Mucosa of gallbladder (tissue), 1 donor: Measurements from ENCODE around the gene RNF181. TPM values are rescaled to one million over a fixed set of nuclear protein-coding genes. Genes with fewer than 3 reads are reported as not detected.
"Not testable (repeated sequence)": the region's sequence is repeated elsewhere in the genome, so short reads cannot be mapped to it uniquely, and the experiment has no call there.

ENCODE experiments used
- DNase-seq: peaks from one replicate; pipeline ENCODE4 v3.0.0-alpha.2; 2020; ENCODE audit warnings: low spot score
- total RNA-seq: library from RNA; stranded (reverse); gene quantifications from one replicate; pipeline ENCODE4 v1.2.1, GENCODE V29; 2021
- donor health status: DM: no; HTN: no; CAD: no.

RNF181 gene
- total RNA-seq, 1 donor from 2014 or later = 94.1 TPM

GRCh38 chr2:85614757-85615156, 19.2 kb downstream of the RNF181 start:
- not testable (repeated sequence) for DNase-seq

GRCh38 chr2:85615413-85615728, 19.8 kb downstream of the RNF181 start:
- DNase-seq = no peak

- not testable (repeated sequence) for DNase-seq
Observed at GRCh38 chr2:85617723-85618122, 22.2 kb downstream of the RNF181 start.

- DNase-seq = no peak
Observed at GRCh38 chr2:85619617-85620016, 24.1 kb downstream of the RNF181 start.

- no peak for DNase-seq
Observed at GRCh38 chr2:85621338-85621737, 25.8 kb downstream of the RNF181 start.

- no peak for DNase-seq
Observed at GRCh38 chr2:85623991-85624390, 28.4 kb downstream of the RNF181 start.

GRCh38 chr2:85628658-85629057, 33.1 kb downstream of the RNF181 start:
- DNase-seq = no peak

GRCh38 chr2:85631316-85631715, 35.8 kb downstream of the RNF181 start:
- no peak for DNase-seq

- DNase-seq = no peak
Observed at GRCh38 chr2:85635011-85635410, 39.5 kb downstream of the RNF181 start.

- no peak for DNase-seq
Observed at GRCh38 chr2:85635636-85636035, 40.1 kb downstream of the RNF181 start.

- DNase-seq = no peak
Observed at GRCh38 chr2:85642725-85643124, 47.2 kb downstream of the RNF181 start.

- DNase-seq = no peak
Observed at GRCh38 chr2:85644909-85645308, 49.4 kb downstream of the RNF181 start.

GRCh38 chr2:85646166-85646565, 50.6 kb downstream of the RNF181 start:
- no peak for DNase-seq

Other genes with a start within 250 kb of the RNF181 start
- gene RETSAT, start 241.2 kb upstream of the RNF181 start, total RNA-seq = 86.4 TPM
- 30.3 TPM for gene ELMOD3, start 241.0 kb upstream of the RNF181 start, total RNA-seq
- 125 TPM for gene CAPG, start 185.4 kb upstream of the RNF181 start, total RNA-seq
- gene SH2D6, start 177.0 kb upstream of the RNF181 start, total RNA-seq = 9.9 TPM
- 262 TPM for gene MAT2A, start 56.6 kb upstream of the RNF181 start, total RNA-seq
- 77.4 TPM for gene GGCX, start 34.3 kb upstream of the RNF181 start, total RNA-seq
- gene VAMP8, start 18.2 kb upstream of the RNF181 start, total RNA-seq = 178 TPM
- gene VAMP5, start 11.3 kb upstream of the RNF181 start, total RNA-seq = 48.8 TPM
- 31.9 TPM for gene TMEM150A, start 7.0 kb downstream of the RNF181 start, total RNA-seq
- 47.8 TPM for gene C2orf68, start 16.3 kb downstream of the RNF181 start, total RNA-seq
- 44.1 TPM for gene USP39, start 20.4 kb downstream of the RNF181 start, total RNA-seq
- 11.5 TPM for gene SFTPB, start 72.5 kb downstream of the RNF181 start, total RNA-seq
- 0.95 TPM for gene GNLY, start 98.6 kb downstream of the RNF181 start, total RNA-seq
- 9.0 TPM for gene ATOH8, start 158.2 kb downstream of the RNF181 start, total RNA-seq